Activated CD8-positive, alpha-beta memory T cell treated with anti-CD3 and anti-CD28 coated beads, Interleukin-2, amount 50 U/mL, for 24 hours (primary cell): ENCODE results near the gene NUCKS1.
"Not testable (repeated sequence)": the region's sequence is repeated elsewhere in the genome, so short reads cannot be mapped to it uniquely, and the experiment has no call there.

Experiments
- DNase-seq: peaks from one replicate; pipeline ENCODE4 v3.0.0-alpha.2; 2020; ENCODE audit errors: extremely low read depth

Gene NUCKS1

GRCh38 chr1:205733438-205734175 lies 16.4 kb downstream of the NUCKS1 start:
- no peak for DNase-seq

GRCh38 chr1:205729945-205730610 lies 19.9 kb downstream of the NUCKS1 start:
- no peak for DNase-seq

- no peak for DNase-seq
Measured at GRCh38 chr1:205726619-205727125, 23.3 kb downstream of the NUCKS1 start.

- DNase-seq: no peak
Measured at GRCh38 chr1:205725514-205725913, 24.5 kb downstream of the NUCKS1 start.

- not testable (repeated sequence) for DNase-seq
Measured at GRCh38 chr1:205720740-205721139, 29.2 kb downstream of the NUCKS1 start.

GRCh38 chr1:205719762-205720161 lies 30.2 kb downstream of the NUCKS1 start:
- no peak for DNase-seq

- no peak for DNase-seq
Measured at GRCh38 chr1:205719015-205719414, 31.0 kb downstream of the NUCKS1 start.

- no peak for DNase-seq
Measured at GRCh38 chr1:205716371-205717132, 33.4 kb downstream of the NUCKS1 start.

GRCh38 chr1:205715628-205716027 lies 34.4 kb downstream of the NUCKS1 start:
- DNase-seq: no peak

GRCh38 chr1:205714906-205715246 lies 35.1 kb downstream of the NUCKS1 start:
- no peak for DNase-seq

GRCh38 chr1:205714190-205714905 lies 35.6 kb downstream of the NUCKS1 start:
- no peak for DNase-seq

GRCh38 chr1:205711105-205712048 lies 38.6 kb downstream of the NUCKS1 start:
- DNase-seq: peak; percentile 12

- no peak for DNase-seq
Measured at GRCh38 chr1:205710201-205711062, 39.5 kb downstream of the NUCKS1 start.

GRCh38 chr1:205709640-205710039 lies 40.3 kb downstream of the NUCKS1 start:
- no peak for DNase-seq

GRCh38 chr1:205709059-205709398 lies 41.0 kb downstream of the NUCKS1 start:
- DNase-seq: no peak

- DNase-seq: no peak
Measured at GRCh38 chr1:205706601-205707502, 43.1 kb downstream of the NUCKS1 start.

GRCh38 chr1:205704903-205705302 lies 45.1 kb downstream of the NUCKS1 start:
- DNase-seq: no peak

- DNase-seq: no peak
Measured at GRCh38 chr1:205703072-205703471, 46.9 kb downstream of the NUCKS1 start.

- no peak for DNase-seq
Measured at GRCh38 chr1:205701891-205702290, 48.1 kb downstream of the NUCKS1 start.
